Activated CD4-positive, alpha-beta T cell treated with anti-CD3 and anti-CD28 coated beads, Interleukin-2, amount 50 U/mL, for 48 hours (primary cell): ENCODE data around the gene C3.
A peak's percentile ranks its signal among the peaks of the same experiment; 100 is the strongest.
"Not testable (repeated sequence)": the region's sequence is repeated elsewhere in the genome, so short reads cannot be mapped to it uniquely, and the experiment has no call there.

Experiments used
- DNase-seq, 2 experiments: peaks; one replicate each; pipeline ENCODE4 v3.0.0-alpha.2; 2020

The C3 gene

GRCh38 chr19:6685962-6686627, 34.4 kb downstream of the C3 start:
- DNase-seq: no peak

- DNase-seq: no peak
Measured at GRCh38 chr19:6685482-6685881, 35.0 kb downstream of the C3 start.

GRCh38 chr19:6683971-6684370, 36.5 kb downstream of the C3 start:
- DNase-seq: no peak

GRCh38 chr19:6682607-6683128, 37.8 kb downstream of the C3 start:
- no peak for DNase-seq

GRCh38 chr19:6680141-6680540, 40.3 kb downstream of the C3 start:
- no peak for DNase-seq

GRCh38 chr19:6679139-6679538, 41.3 kb downstream of the C3 start:
- DNase-seq: no peak

- peak; percentile 74 to 83 for DNase-seq
Measured at GRCh38 chr19:6678690-6679109, 41.8 kb downstream of the C3 start.

- peak; percentile 68 to 71 for DNase-seq
Measured at GRCh38 chr19:6677883-6678689, 42.4 kb downstream of the C3 start.

GRCh38 chr19:6677495-6677882, 43.0 kb downstream of the C3 start:
- no peak for DNase-seq

- DNase-seq: no peak
Measured at GRCh38 chr19:6676288-6676687, 44.2 kb downstream of the C3 start.

GRCh38 chr19:6674868-6675305, 45.6 kb downstream of the C3 start:
- DNase-seq: peak; percentile 92 to 95

GRCh38 chr19:6674408-6674807, 46.0 kb downstream of the C3 start:
- DNase-seq: not testable (repeated sequence)

GRCh38 chr19:6672693-6673290, 47.7 kb downstream of the C3 start:
- DNase-seq: no peak

GRCh38 chr19:6671960-6672359, 48.5 kb downstream of the C3 start:
- no peak for DNase-seq

- peak in 1 of 2 experiments; percentile 48 for DNase-seq
Measured at GRCh38 chr19:6668691-6669090, 51.8 kb downstream of the C3 start.

GRCh38 chr19:6667114-6667627, 53.3 kb downstream of the C3 start:
- peak; percentile 58 to 66 for DNase-seq

- DNase-seq: no peak
Measured at GRCh38 chr19:6664916-6665315, 55.5 kb downstream of the C3 start.

- peak; percentile 59 to 71 for DNase-seq
Measured at GRCh38 chr19:6663236-6664201, 56.9 kb downstream of the C3 start.

GRCh38 chr19:6662702-6663101, 57.7 kb downstream of the C3 start:
- DNase-seq: peak in 1 of 2 experiments; percentile 27

- peak; percentile 60 to 68 for DNase-seq
Measured at GRCh38 chr19:6661509-6662244, 58.8 kb downstream of the C3 start.

- DNase-seq: peak in 1 of 2 experiments; percentile 21
Measured at GRCh38 chr19:6660930-6661329, 59.5 kb downstream of the C3 start.
